IMR-90 (cell line): ENCODE data around the gene KCNK4. TPM values are rescaled to one million over a fixed set of nuclear protein-coding genes. Genes with fewer than 3 reads are reported as not detected.

Experiments used
- ATAC-seq: fragments of 200-7000 bp; cut with Tn5 transposase; 2 replicates; pipeline ENCODE4 v1.9.1; 2020; ENCODE audit warnings: low read depth, mild to moderate bottlenecking, moderate library complexity
- BruUV-seq: library from RNA; stranded (reverse); fragments of 400-500 nt; replicated peaks from 2 replicates; lab custom pipeline; 2021; lab: Mats Ljungman, UMichigan
- CTCF ChIA-PET: fragments of 300-600 bp; formaldehyde crosslinking; extraction: SDS; loops from one replicate; lab custom pipeline; 2021; ENCODE audit warnings: antibody characterized with exemption; lab: Yijun Ruan, JAX
- POLR2A ChIA-PET: fragments of 300-600 bp; sonication (Branson Sonifier 250); formaldehyde crosslinking; loops from one replicate; lab custom pipeline; 2022; ENCODE audit warnings: antibody characterized with exemption; ENCODE audit not compliant: unreplicated experiment; lab: Charles Lee
- DNase-seq: peaks from one replicate; pipeline ENCODE4 v3.0.0; 2013
- H2AFZ ChIP-seq: replicated peaks from 2 replicates; pipeline ENCODE3; 2013; ENCODE audit warnings: low read length, mild to moderate bottlenecking; ENCODE audit not compliant: poor library complexity
- H2AK5ac ChIP-seq: 2 replicates; pipeline ENCODE4 v1.6.1; 2013; ENCODE audit warnings: low read depth, low read length, inconsistent platforms
- H2AK9ac ChIP-seq: replicated peaks from 2 replicates; pipeline ENCODE3; 2013; ENCODE audit warnings: mild to moderate bottlenecking, low read depth, low read length, moderate library complexity; ENCODE audit not compliant: poor library complexity
- H2BK120ac ChIP-seq: 2 replicates; pipeline ENCODE4 v1.6.1; 2013; ENCODE audit warnings: low read depth, low read length, inconsistent platforms
- H2BK15ac ChIP-seq: 3 replicates; pipeline ENCODE4 v1.6.1; 2013; ENCODE audit warnings: low read depth, low read length, inconsistent platforms
- H2BK20ac ChIP-seq: 2 replicates; pipeline ENCODE4 v1.6.1; 2013; ENCODE audit warnings: low read depth, mild to moderate bottlenecking, inconsistent platforms, low read length, moderate library complexity
- H2BK5ac ChIP-seq: 2 replicates; pipeline ENCODE4 v1.6.1; 2013; ENCODE audit warnings: mild to moderate bottlenecking, low read depth, low read length, inconsistent platforms; ENCODE audit not compliant: poor library complexity, severe bottlenecking
- H3K14ac ChIP-seq: replicated peaks from 2 replicates; pipeline ENCODE4 v1.6.1; 2013; ENCODE audit warnings: low read depth, low read length, inconsistent platforms
- H3K18ac ChIP-seq: 2 replicates; pipeline ENCODE4 v1.6.1; 2013; ENCODE audit warnings: low read depth, low read length, control low read depth
- H3K23ac ChIP-seq: 2 replicates; pipeline ENCODE4 v1.6.1; 2013; ENCODE audit warnings: low read depth, low read length, inconsistent platforms
- H3K27ac ChIP-seq: 2 replicates; pipeline ENCODE4 v1.5.1; 2013; ENCODE audit warnings: mild to moderate bottlenecking, control low read depth, low read length; ENCODE audit not compliant: insufficient read depth
- H3K27me3 ChIP-seq: 2 replicates; pipeline ENCODE4 v1.6.1; 2013; ENCODE audit warnings: low read length; ENCODE audit not compliant: control insufficient read depth, insufficient read depth
- H3K36me3 ChIP-seq: 2 replicates; pipeline ENCODE4 v1.6.1; 2013; ENCODE audit warnings: low read length, mixed read lengths; ENCODE audit not compliant: control insufficient read depth, insufficient read depth
- H3K4ac ChIP-seq: 2 replicates; pipeline ENCODE4 v1.6.1; 2013; ENCODE audit warnings: low read depth, low read length, inconsistent platforms
- H3K4me1 ChIP-seq: 2 replicates; pipeline ENCODE4 v1.6.1; 2013; ENCODE audit warnings: low read length, mixed read lengths; ENCODE audit not compliant: control insufficient read depth, insufficient read depth
- H3K4me2 ChIP-seq: 2 replicates; pipeline ENCODE4 v1.6.1; 2013; ENCODE audit warnings: low read depth, mild to moderate bottlenecking, control low read depth, low read length, moderate library complexity
- H3K4me3 ChIP-seq: 2 replicates; pipeline ENCODE4 v1.5.1; 2013; ENCODE audit warnings: low read depth, mild to moderate bottlenecking, control low read depth, low read length, moderate library complexity; ENCODE audit not compliant: insufficient read depth
- H3K56ac ChIP-seq: 2 replicates; pipeline ENCODE4 v1.6.1; 2013; ENCODE audit warnings: low read length, inconsistent platforms; ENCODE audit not compliant: insufficient read depth; ENCODE audit errors: extremely low read depth
- H3K79me1 ChIP-seq, 2 experiments: 2 replicates each; pipeline ENCODE4 v1.6.1; 2013; ENCODE audit warnings: low read length in 2 of 2, inconsistent platforms in 1 of 2, low read depth in 1 of 2
- H3K9ac ChIP-seq: 2 replicates; pipeline ENCODE4 v1.6.1; 2013; ENCODE audit warnings: low read depth, low read length, control low read depth
- H3K9me1 ChIP-seq: 2 replicates; pipeline ENCODE4 v1.6.1; 2013; ENCODE audit warnings: low read length, inconsistent platforms; ENCODE audit not compliant: insufficient read depth
- H3K9me3 ChIP-seq: 2 replicates; pipeline ENCODE4 v1.6.1; 2013; ENCODE audit warnings: low read length; ENCODE audit not compliant: control insufficient read depth, insufficient read depth
- H4K20me1 ChIP-seq: 2 replicates; pipeline ENCODE4 v1.6.1; 2013; ENCODE audit warnings: low read length, inconsistent platforms; ENCODE audit not compliant: insufficient read depth
- H4K5ac ChIP-seq: 2 replicates; pipeline ENCODE4 v1.6.1; 2013; ENCODE audit warnings: mild to moderate bottlenecking, low read depth, low read length, control low read depth
- H4K8ac ChIP-seq, 2 experiments: 2 replicates each; pipeline ENCODE4 v1.6.1; 2013; ENCODE audit warnings: low read depth in 2 of 2, low read length in 2 of 2, control low read depth in 1 of 2, inconsistent platforms in 1 of 2
- H4K91ac ChIP-seq: 2 replicates; pipeline ENCODE4 v1.6.1; 2013; ENCODE audit warnings: low read depth, low read length, inconsistent platforms; ENCODE audit not compliant: insufficient read depth
- MAZ ChIP-seq: IDR thresholded peaks from 2 replicates; pipeline ENCODE4 v1.6.1; 2012; ENCODE audit warnings: low read depth, mild to moderate bottlenecking, low read length, improper control_type of control experiment, moderate library complexity, borderline replicate concordance
- MXI1 ChIP-seq: IDR thresholded peaks from 2 replicates; pipeline ENCODE4 v1.6.1; 2012; ENCODE audit warnings: low read depth, mild to moderate bottlenecking, low read length, moderate library complexity, borderline replicate concordance
- RCOR1 ChIP-seq: IDR thresholded peaks from 2 replicates; pipeline ENCODE4 v1.6.1; 2012; ENCODE audit warnings: mild to moderate bottlenecking, low read length, improper control_type of control experiment; ENCODE audit not compliant: insufficient replicate concordance
- RFX5 ChIP-seq: IDR thresholded peaks from 2 replicates; pipeline ENCODE4 v1.8.0; 2012; ENCODE audit warnings: low read depth, mild to moderate bottlenecking, low read length, moderate library complexity
- USF2 ChIP-seq: fragments of 150-350 bp; IDR thresholded peaks from 2 replicates; pipeline ENCODE4 v1.6.1; 2017; ENCODE audit warnings: mild to moderate bottlenecking, antibody characterized with exemption, low read length, low read depth
- WGBS, 2 experiments: methylation state at CpG; one replicate each; pipeline versions ENCODE4 v1.1.5 to v1.1.7; 2013; ENCODE audit warnings: missing lambda C conversion rate in 2 of 2; ENCODE audit not compliant: insufficient read length in 1 of 2; ENCODE audit errors: extremely low coverage in 2 of 2; 5-methylcytosine and 5-hydroxymethylcytosine counted together
- dilution Hi-C: fragments of 300-500 bp; cut with HindIII; formaldehyde crosslinking; loops from one replicate; pipeline ENCODE4 v1.14.3; 2018; ENCODE audit warnings: low sequenced_read_pairs; ENCODE audit not compliant: unreplicated experiment
- in situ Hi-C: fragments of 300-500 bp; cut with MboI; formaldehyde crosslinking; loops from 3 replicates; pipeline ENCODE4 v1.14.3; 2019; ENCODE audit warnings: low sequenced_read_pairs, inconsistent platforms, mixed read lengths
- intact Hi-C: fragments of 100-400 bp; cut with micrococcal nuclease; formaldehyde crosslinking; loops from 2 replicates; pipeline ENCODE4 v1.10.0; 2022
- polyA plus RNA-seq, 3 experiments: library from polyadenylated mRNA; depleted of rRNA; stranded (reverse); fragments of >200 nt; gene quantifications; 2 replicates each; pipeline ENCODE4 v1.2.3, GENCODE V29; 2012; ENCODE audit warnings: low replicate concordance in 1 of 3
- total RNA-seq: library from RNA; depleted of rRNA; stranded (reverse); fragments of >200 nt; gene quantifications from 2 replicates; pipeline ENCODE4 v1.2.3, GENCODE V29; 2012
- TF ChIP-seq, protein P1 (sequence below): fragments of 150-350 bp; IDR thresholded peaks from 2 replicates; pipeline ENCODE4 v1.6.1; 2016; ENCODE audit warnings: low read depth, mild to moderate bottlenecking, low read length, moderate library complexity, borderline replicate concordance

Gene KCNK4
- total and polyA plus RNA-seq, 2 of the 4 experiments (the other 2 are of a cell fraction) = not detected

DNA sequence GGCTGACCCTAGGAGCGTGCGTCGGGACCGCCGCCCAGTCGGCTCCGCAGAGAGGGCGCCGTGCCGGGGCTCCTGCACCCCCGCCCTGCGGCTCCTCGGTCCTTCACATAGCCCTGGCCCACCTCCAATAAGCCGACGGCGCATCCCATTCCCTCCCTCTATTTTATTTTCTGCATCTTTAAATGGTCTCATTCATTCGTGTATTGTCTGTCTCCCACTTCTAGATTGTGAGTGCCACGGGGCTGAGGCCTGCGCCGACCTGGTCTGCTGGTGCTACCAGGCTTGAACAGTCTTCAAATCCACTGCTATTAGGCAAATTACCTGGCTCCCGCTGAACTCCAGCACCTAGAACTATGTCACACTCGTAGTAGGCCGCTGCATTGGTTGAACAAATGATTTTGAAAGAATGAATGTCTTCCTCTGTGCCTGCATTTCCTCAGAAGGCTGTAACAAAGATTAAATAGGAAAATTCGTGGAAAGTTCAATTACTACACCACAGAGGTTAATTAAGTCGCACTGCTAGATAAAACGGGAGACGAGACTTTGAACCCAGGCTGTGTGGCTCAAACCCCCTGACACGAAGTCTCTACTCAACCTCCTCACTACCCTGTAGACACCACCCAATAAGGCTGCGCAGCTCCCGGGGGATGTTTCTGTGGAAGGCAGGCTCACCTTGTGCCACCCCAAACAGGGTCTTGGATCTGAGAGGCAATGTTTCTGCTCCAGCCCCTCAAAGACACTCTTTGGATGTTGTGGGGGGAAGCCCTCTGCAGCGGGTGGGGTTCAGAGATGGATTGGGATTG, 43.2 kb upstream of the KCNK4 start (continued):
- no peak for TF ChIP-seq MXI1

GRCh38 chr11:64248578-64248977, 42.5 kb upstream of the KCNK4 start:
- peaks cover 13% of the 10 kb centered on the region for H3K4me1 ChIP-seq
- H3K14ac ChIP-seq = no peak overlapping the region
- H3K9me3 ChIP-seq = no peaks in the 10 kb centered on the region
- no TSS peak for BruUV-seq
- in situ Hi-C loops (no loop called here), dilution Hi-C loops (no loop called here), intact Hi-C loops (no loop called here)
- H3K27ac ChIP-seq = no peak overlapping the region
- H3K27me3 ChIP-seq = no peaks in the 10 kb centered on the region
- no peak overlapping the region for H4K8ac ChIP-seq
- H4K20me1 ChIP-seq = peaks cover 22% of the 10 kb centered on the region
- ATAC-seq = no peak
- no peak overlapping the region for H2BK20ac ChIP-seq
- no peak for DNase-seq
- no peak for TF ChIP-seq MAZ
- TF ChIP-seq RFX5 = no peak
- no peak for TF ChIP-seq RCOR1
- TF ChIP-seq, protein P1, sequence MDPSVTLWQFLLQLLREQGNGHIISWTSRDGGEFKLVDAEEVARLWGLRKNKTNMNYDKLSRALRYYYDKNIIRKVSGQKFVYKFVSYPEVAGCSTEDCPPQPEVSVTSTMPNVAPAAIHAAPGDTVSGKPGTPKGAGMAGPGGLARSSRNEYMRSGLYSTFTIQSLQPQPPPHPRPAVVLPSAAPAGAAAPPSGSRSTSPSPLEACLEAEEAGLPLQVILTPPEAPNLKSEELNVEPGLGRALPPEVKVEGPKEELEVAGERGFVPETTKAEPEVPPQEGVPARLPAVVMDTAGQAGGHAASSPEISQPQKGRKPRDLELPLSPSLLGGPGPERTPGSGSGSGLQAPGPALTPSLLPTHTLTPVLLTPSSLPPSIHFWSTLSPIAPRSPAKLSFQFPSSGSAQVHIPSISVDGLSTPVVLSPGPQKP = no peak
- TF ChIP-seq USF2 = no peak
- no peak overlapping the region for H2AFZ ChIP-seq
- peak overlapping the region; percentile 77 for H2AK5ac ChIP-seq
- H3K4ac ChIP-seq = no peak overlapping the region
- H3K4me2 ChIP-seq = no peak overlapping the region
- H4K5ac ChIP-seq = no peak overlapping the region
- no peaks in the 10 kb centered on the region for H3K9me1 ChIP-seq
- no peak overlapping the region for H3K9ac ChIP-seq
- H2BK120ac ChIP-seq = no peak overlapping the region
- no peak overlapping the region for H3K56ac ChIP-seq
- H4K91ac ChIP-seq = no peak overlapping the region
- H2BK5ac ChIP-seq = no peak overlapping the region
- no peak overlapping the region for H2BK15ac ChIP-seq
- H3K36me3 ChIP-seq = peaks cover 6% of the 10 kb centered on the region
- no peak overlapping the region for H3K4me3 ChIP-seq
- H3K79me1 ChIP-seq = peaks cover 8 to 36% of the 10 kb centered on the region in 2 experiments
- CTCF ChIA-PET = no interaction called here
- no CpG with 5 or more reads among the region's 7 CpGs for WGBS, 2 experiments
- H3K18ac ChIP-seq = no peak overlapping the region
- H3K23ac ChIP-seq = no peak overlapping the region
- POLR2A ChIA-PET = no interaction called here
- peak overlapping the region; percentile 83 for H2AK9ac ChIP-seq
